ENCODE results near the gene KIAA0319L.

DNA sequence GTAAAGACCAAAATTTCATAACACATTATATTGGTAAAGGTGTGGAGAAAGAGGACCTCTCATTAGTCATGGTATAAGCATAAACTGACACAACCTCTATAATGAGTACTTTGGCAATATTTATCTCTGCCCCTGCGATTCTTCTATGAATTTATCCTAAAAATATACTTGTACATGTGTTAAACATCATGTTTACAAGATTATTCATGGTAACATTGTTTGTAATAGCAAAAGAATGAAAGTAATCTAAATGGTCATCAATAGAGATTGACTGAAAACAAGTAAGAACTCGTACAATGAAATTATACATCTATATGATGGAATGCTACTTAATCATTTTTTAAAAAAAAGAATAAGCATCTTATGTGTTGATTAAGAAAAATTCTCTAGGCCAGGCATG lies 96.4 kb downstream of the KIAA0319L start:
- TF ChIP-seq, protein P1, sequence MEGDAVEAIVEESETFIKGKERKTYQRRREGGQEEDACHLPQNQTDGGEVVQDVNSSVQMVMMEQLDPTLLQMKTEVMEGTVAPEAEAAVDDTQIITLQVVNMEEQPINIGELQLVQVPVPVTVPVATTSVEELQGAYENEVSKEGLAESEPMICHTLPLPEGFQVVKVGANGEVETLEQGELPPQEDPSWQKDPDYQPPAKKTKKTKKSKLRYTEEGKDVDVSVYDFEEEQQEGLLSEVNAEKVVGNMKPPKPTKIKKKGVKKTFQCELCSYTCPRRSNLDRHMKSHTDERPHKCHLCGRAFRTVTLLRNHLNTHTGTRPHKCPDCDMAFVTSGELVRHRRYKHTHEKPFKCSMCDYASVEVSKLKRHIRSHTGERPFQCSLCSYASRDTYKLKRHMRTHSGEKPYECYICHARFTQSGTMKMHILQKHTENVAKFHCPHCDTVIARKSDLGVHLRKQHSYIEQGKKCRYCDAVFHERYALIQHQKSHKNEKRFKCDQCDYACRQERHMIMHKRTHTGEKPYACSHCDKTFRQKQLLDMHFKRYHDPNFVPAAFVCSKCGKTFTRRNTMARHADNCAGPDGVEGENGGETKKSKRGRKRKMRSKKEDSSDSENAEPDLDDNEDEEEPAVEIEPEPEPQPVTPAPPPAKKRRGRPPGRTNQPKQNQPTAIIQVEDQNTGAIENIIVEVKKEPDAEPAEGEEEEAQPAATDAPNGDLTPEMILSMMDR (IDR thresholded peaks at IDR 0.05) = no peak
- TF ChIP-seq POLR2AphosphoS5 (IDR thresholded peaks at IDR 0.05; ENCODE audit: insufficient read depth in 1 of 2, low read depth in 1 of 2) (no peak), POLR2A (IDR thresholded peaks at IDR 0.05) (no peak)
